B cell (primary cell): Measurements from ENCODE around the gene RNF112. TPM values are rescaled to one million over a fixed set of nuclear protein-coding genes. Genes with fewer than 3 reads are reported as not detected.

Experiments
- ATAC-seq: fragments of 200-7000 bp; cut with Tn5 transposase; one replicate; pipeline ENCODE4 v1.10.0; 2021; ENCODE audit warnings: low read depth, mild to moderate bottlenecking, moderate number of reproducible peaks, moderate library complexity
- CTCF ChIA-PET: fragments of 350-600 bp; sonication (Branson Sonifier 250); formaldehyde crosslinking; loops from one replicate; lab custom pipeline; 2021; ENCODE audit warnings: antibody characterized with exemption, inconsistent platforms; lab: Charles Lee
- POLR2A ChIA-PET: fragments of 350-600 bp; sonication (Branson Sonifier 250); formaldehyde crosslinking; loops from one replicate; lab custom pipeline; 2021; ENCODE audit warnings: antibody characterized with exemption; lab: Charles Lee
- DNase-seq: peaks from one replicate; pipeline ENCODE4 v3.0.0; 2013
- H2AFZ ChIP-seq: 2 replicates; pipeline ENCODE4 v1.6.1; 2012; ENCODE audit warnings: mild to moderate bottlenecking, low read depth, low read length; ENCODE audit not compliant: insufficient read depth, poor library complexity, severe bottlenecking
- H3K27ac ChIP-seq, 2 donors: 1 replicate in 1 of 2; 2 replicates in 1 of 2; pipeline ENCODE4 v1.5.1; 2012 to 2013; ENCODE audit warnings: low read length in 2 of 2, mild to moderate bottlenecking in 2 of 2, moderate library complexity in 1 of 2
- H3K27me3 ChIP-seq, 4 experiments: fragments of 200-600 bp in 1 of 4; sonication (generic) in 1 of 4; replicated peaks in 1 of 4; 1 replicate in 2 of 4; 2 replicates in 2 of 4; pipeline versions ENCODE4 v1.6.1 to v1.7.0; 2013 to 2016; ENCODE audit warnings: low read length in 3 of 4, mild to moderate bottlenecking in 2 of 4, mixed read lengths in 1 of 4, moderate library complexity in 1 of 4; ENCODE audit not compliant: insufficient read depth in 4 of 4, control insufficient read depth in 3 of 4; ENCODE audit errors: control extremely low read depth in 1 of 4
- H3K36me3 ChIP-seq, 2 experiments: replicated peaks in 1 of 2; 1 replicate in 1 of 2; 2 replicates in 1 of 2; pipeline versions ENCODE4 v1.6.1 to v1.7.1; 2013; ENCODE audit warnings: low read length in 1 of 2; ENCODE audit not compliant: insufficient read depth in 2 of 2, control insufficient read depth in 1 of 2; ENCODE audit errors: control extremely low read depth in 1 of 2, extremely low read depth in 1 of 2
- H3K4me1 ChIP-seq, 2 donors: fragments of 200-600 bp in 1 of 2; sonication (generic) in 1 of 2; 1 replicate in 1 of 2; 2 replicates in 1 of 2; pipeline versions ENCODE4 v1.5.1 to v1.6.1; 2013 to 2017; ENCODE audit warnings: low read length in 2 of 2; ENCODE audit not compliant: control insufficient read depth in 2 of 2, insufficient read depth in 2 of 2
- H3K4me2 ChIP-seq: replicated peaks from 2 replicates; pipeline ENCODE3; 2012; ENCODE audit warnings: mild to moderate bottlenecking, low read depth, low read length; ENCODE audit not compliant: poor library complexity, severe bottlenecking
- H3K4me3 ChIP-seq, 5 experiments: fragments of 200-600 bp in 1 of 5; sonication (generic) in 1 of 5; 1 replicate in 3 of 5; 2 replicates in 2 of 5; pipeline versions ENCODE4 v1.5.1 to v1.7.0; 2011 to 2016; ENCODE audit warnings: low read length in 4 of 5, mild to moderate bottlenecking in 4 of 5, low read depth in 2 of 5, control low read depth in 1 of 5, moderate library complexity in 1 of 5; ENCODE audit not compliant: insufficient read depth in 1 of 5; ENCODE audit errors: control extremely low read depth in 1 of 5, extremely low read depth in 1 of 5
- H3K79me2 ChIP-seq: fragments of 200-600 bp; sonication (generic); one replicate; pipeline ENCODE4 v1.6.0; 2016; ENCODE audit warnings: low read length; ENCODE audit not compliant: control insufficient read depth, insufficient read depth
- H3K9ac ChIP-seq: fragments of 200-600 bp; sonication (generic); 2 replicates; pipeline ENCODE4 v1.6.1; 2017; ENCODE audit warnings: mild to moderate bottlenecking, low read length, moderate library complexity
- H3K9me3 ChIP-seq, 3 donors: one replicate each; pipeline versions ENCODE4 v1.6.1 to v1.7.1; 2013; ENCODE audit warnings: low read length in 2 of 3; ENCODE audit not compliant: control insufficient read depth in 2 of 3, insufficient read depth in 1 of 3; ENCODE audit errors: control extremely low read depth in 1 of 3
- H4K20me1 ChIP-seq: 2 replicates; pipeline ENCODE4 v1.6.0; 2012; ENCODE audit warnings: mild to moderate bottlenecking, low read length; ENCODE audit not compliant: insufficient read depth, control insufficient read depth, poor library complexity, severe bottlenecking
- H3K27ac Mint-ChIP-seq: one replicate; pipeline ENCODE4 v1.8.0; 2021; ENCODE audit warnings: mixed read lengths
- H3K27me3 Mint-ChIP-seq: one replicate; pipeline ENCODE4 v1.8.0; 2021; ENCODE audit warnings: mixed read lengths
- H3K4me1 Mint-ChIP-seq: one replicate; pipeline ENCODE4 v1.8.0; 2021; ENCODE audit warnings: mixed read lengths
- H3K4me3 Mint-ChIP-seq: one replicate; pipeline ENCODE4 v1.8.0; 2021; ENCODE audit warnings: mixed read lengths
- H3K9me3 Mint-ChIP-seq: one replicate; pipeline ENCODE4 v1.8.0; 2022; ENCODE audit warnings: mixed read lengths; ENCODE audit not compliant: insufficient read depth
- EZH2 ChIP-seq: IDR thresholded peaks from 2 replicates; pipeline ENCODE4 v1.6.1; 2012; ENCODE audit warnings: borderline replicate concordance, low read depth, mild to moderate bottlenecking, moderate library complexity, low read length; ENCODE audit not compliant: insufficient read depth, poor library complexity, severe bottlenecking
- WGBS: methylation state at CpG from one replicate; pipeline ENCODE4 v1.1.5; 2013; ENCODE audit warnings: missing lambda C conversion rate; ENCODE audit not compliant: insufficient coverage; 5-methylcytosine and 5-hydroxymethylcytosine counted together
- intact Hi-C: fragments of 100-400 bp; cut with micrococcal nuclease; formaldehyde crosslinking; loops from one replicate; pipeline ENCODE4 v1.10.0; 2022
- polyA plus RNA-seq: library from polyadenylated mRNA; depleted of rRNA; stranded (reverse); fragments of >200 nt; gene quantifications from 2 replicates; pipeline ENCODE4 v1.2.3, GENCODE V29; 2012
- total RNA-seq, 2 donors: library from RNA; stranded (reverse); fragments of 120-200 nt in 1 of 2; gene quantifications; 1 replicate in 1 of 2; 2 replicates in 1 of 2; pipeline versions ENCODE4 v1.2.3 to v1.2.4, GENCODE V29; 2013 to 2022
- TF ChIP-seq, protein P1 (sequence below): fragments of 200-600 bp; IDR thresholded peaks from one replicate; pipeline ENCODE4 v1.8.0; 2022; ENCODE audit warnings: antibody characterized with exemption, mild to moderate bottlenecking

The RNF112 gene
- total and polyA plus RNA-seq, 2 donors (not counting 1 experiment from before 2014, with no cell fraction given) = 0.30 to 0.62 TPM

- no peaks in the 10 kb centered on the region for H3K27me3 ChIP-seq
- no peaks in the 10 kb centered on the region for H3K27me3 Mint-ChIP-seq
- peak within 1 kb of the TSS; percentile 86 to 95 for H3K27ac ChIP-seq
- peaks cover 0 to 38% of the 10 kb centered on the region in 2 experiments for H3K36me3 ChIP-seq
- H3K4me1 Mint-ChIP-seq = peaks cover 28% of the 10 kb centered on the region
- intact Hi-C loops = loop anchor here (1.0 to 10.0 kb wide), 6 partner anchors 8 to 524 kb away; partner anchors contain the start of genes B9D1 and PRPSAP2
- peak within 1 kb of the TSS; percentile 77 to 96 (median 91) for H3K4me3 ChIP-seq
- H4K20me1 ChIP-seq = peaks cover 8% of the 10 kb centered on the region
- POLR2A ChIA-PET = interaction anchor here (0.8 to 1.7 kb wide), 9 partner anchors 9 to 1664 kb away, joined by 3 to 30 read pairs (median 3); partner anchors contain the start of genes AKAP10, B9D1, PRPSAP2 and USP22
- no peaks in the 10 kb centered on the region for H3K9me3 Mint-ChIP-seq
- peak within 1 kb of the TSS; percentile 99 for H3K4me3 Mint-ChIP-seq
- CTCF ChIA-PET = interaction anchor here (0.5 to 4.9 kb wide), 13 partner anchors 9 to 720 kb away, joined by 3 to 110 read pairs (median 4); partner anchors contain the start of gene B9D1
- H3K27ac Mint-ChIP-seq = peak within 1 kb of the TSS; percentile 99
- H3K9me3 ChIP-seq = no peaks in the 10 kb centered on the region
- H2AFZ ChIP-seq = peak within 1 kb of the TSS; percentile 97
- ATAC-seq (peak; percentile 8), DNase-seq (no peak)
- H3K4me1 ChIP-seq = peaks cover 13 to 17% of the 10 kb centered on the region in 2 donors
- 27% methylated on average over 68 of the region's 69 CpGs for WGBS
- peak within 1 kb of the TSS; percentile 99 for H3K4me2 ChIP-seq
- no peak for TF ChIP-seq EZH2
- TF ChIP-seq, protein P1, sequence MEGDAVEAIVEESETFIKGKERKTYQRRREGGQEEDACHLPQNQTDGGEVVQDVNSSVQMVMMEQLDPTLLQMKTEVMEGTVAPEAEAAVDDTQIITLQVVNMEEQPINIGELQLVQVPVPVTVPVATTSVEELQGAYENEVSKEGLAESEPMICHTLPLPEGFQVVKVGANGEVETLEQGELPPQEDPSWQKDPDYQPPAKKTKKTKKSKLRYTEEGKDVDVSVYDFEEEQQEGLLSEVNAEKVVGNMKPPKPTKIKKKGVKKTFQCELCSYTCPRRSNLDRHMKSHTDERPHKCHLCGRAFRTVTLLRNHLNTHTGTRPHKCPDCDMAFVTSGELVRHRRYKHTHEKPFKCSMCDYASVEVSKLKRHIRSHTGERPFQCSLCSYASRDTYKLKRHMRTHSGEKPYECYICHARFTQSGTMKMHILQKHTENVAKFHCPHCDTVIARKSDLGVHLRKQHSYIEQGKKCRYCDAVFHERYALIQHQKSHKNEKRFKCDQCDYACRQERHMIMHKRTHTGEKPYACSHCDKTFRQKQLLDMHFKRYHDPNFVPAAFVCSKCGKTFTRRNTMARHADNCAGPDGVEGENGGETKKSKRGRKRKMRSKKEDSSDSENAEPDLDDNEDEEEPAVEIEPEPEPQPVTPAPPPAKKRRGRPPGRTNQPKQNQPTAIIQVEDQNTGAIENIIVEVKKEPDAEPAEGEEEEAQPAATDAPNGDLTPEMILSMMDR = no peak
- peaks cover 18% of the 10 kb centered on the region for H3K79me2 ChIP-seq
- peak within 1 kb of the TSS; percentile 96 for H3K9ac ChIP-seq
Observed at GRCh38 chr17:19378416-19379360, 32.3 kb upstream of the RNF112 start, which contains the start of gene MAPK7. Gene MAPK7, plus strand, starts transcription at chr17:19378498. Its CDS starts 403 bp downstream, at chr17:19378901.
